GM19395 (cell line): ENCODE measurements around the gene MACROH2A2.
"Not testable (repeated sequence)": the region's sequence is repeated elsewhere in the genome, so short reads cannot be mapped to it uniquely, and the experiment has no call there.

ENCODE experiments used
- ATAC-seq: cut with Tn5 transposase; IDR thresholded peaks from one replicate; pipeline ENCODE4 v1.9.1; 2021; ENCODE audit warnings: mild to moderate bottlenecking, moderate library complexity; ENCODE audit not compliant: unreplicated experiment

The MACROH2A2 gene

GRCh38 chr10:70052462-70053217, at the start of gene MACROH2A2:
TSS of gene MACROH2A2 (plus strand) at chr10:70052846. CDS start at chr10:70075659, 22,813 bp downstream.
- no peak for ATAC-seq

- ATAC-seq: no peak
Measured at GRCh38 chr10:70007116-70007820, 45.4 kb upstream of the MACROH2A2 start.

GRCh38 chr10:70031215-70031614, 21.4 kb upstream of the MACROH2A2 start:
- ATAC-seq: no peak

- ATAC-seq: no peak
Measured at GRCh38 chr10:70032667-70033289, 19.9 kb upstream of the MACROH2A2 start.

GRCh38 chr10:70034232-70034631, 18.4 kb upstream of the MACROH2A2 start:
- ATAC-seq: no peak

- no peak for ATAC-seq
Measured at GRCh38 chr10:70035531-70035930, 17.1 kb upstream of the MACROH2A2 start.

- ATAC-seq: no peak
Measured at GRCh38 chr10:70038923-70039322, 13.7 kb upstream of the MACROH2A2 start.

GRCh38 chr10:70041016-70041415, 11.6 kb upstream of the MACROH2A2 start:
- no peak for ATAC-seq

GRCh38 chr10:70041739-70042138, 10.9 kb upstream of the MACROH2A2 start:
- ATAC-seq: not testable (repeated sequence)

- ATAC-seq: not testable (repeated sequence)
Measured at GRCh38 chr10:70047066-70047465, 5.6 kb upstream of the MACROH2A2 start.

GRCh38 chr10:70048030-70048723, 4.5 kb upstream of the MACROH2A2 start:
- ATAC-seq: no peak

- ATAC-seq: no peak
Measured at GRCh38 chr10:70051848-70052247, 798 bp upstream of the MACROH2A2 start.

GRCh38 chr10:70053218-70053840, 683 bp downstream of the MACROH2A2 start:
- no peak for ATAC-seq

- ATAC-seq: no peak
Measured at GRCh38 chr10:70053841-70054288, 1.2 kb downstream of the MACROH2A2 start.

- no peak for ATAC-seq
Measured at GRCh38 chr10:70054902-70055301, 2.3 kb downstream of the MACROH2A2 start.

GRCh38 chr10:70055550-70055949, 2.9 kb downstream of the MACROH2A2 start:
- no peak for ATAC-seq

GRCh38 chr10:70057306-70057705, 4.7 kb downstream of the MACROH2A2 start:
- ATAC-seq: no peak

GRCh38 chr10:70060389-70060788, 7.7 kb downstream of the MACROH2A2 start:
- ATAC-seq: no peak

GRCh38 chr10:70063418-70064098, 10.9 kb downstream of the MACROH2A2 start:
- no peak for ATAC-seq

- ATAC-seq: no peak
Measured at GRCh38 chr10:70064486-70064885, 11.8 kb downstream of the MACROH2A2 start.
